Measurements from ENCODE around the gene CNKSR3.

Gene CNKSR3

GRCh38 chr6:154457046-154457713 lies 53.3 kb downstream of the CNKSR3 start:
- DNase-seq (ENCODE audit: low read depth), result no peak

GRCh38 chr6:154453329-154453728 lies 57.2 kb downstream of the CNKSR3 start:
- DNase-seq (ENCODE audit: low read depth), result no peak

GRCh38 chr6:154450498-154450897 lies 60.0 kb downstream of the CNKSR3 start:
- no peak for DNase-seq (ENCODE audit: low read depth)

GRCh38 chr6:154448448-154449096 lies 61.9 kb downstream of the CNKSR3 start:
- no peak for DNase-seq (ENCODE audit: low read depth)

- DNase-seq (ENCODE audit: low read depth), result no peak
These were observed 62.5 kb downstream of the CNKSR3 start for GRCh38 chr6:154447954-154448353.

GRCh38 chr6:154446984-154447383 lies 63.5 kb downstream of the CNKSR3 start:
- no peak for DNase-seq (ENCODE audit: low read depth)

GRCh38 chr6:154445417-154445816 lies 65.1 kb downstream of the CNKSR3 start:
- DNase-seq (ENCODE audit: low read depth), result no peak

GRCh38 chr6:154441995-154442310 lies 68.5 kb downstream of the CNKSR3 start:
- DNase-seq (ENCODE audit: low read depth), result no peak

- no peak for DNase-seq (ENCODE audit: low read depth)
These were observed 70.0 kb downstream of the CNKSR3 start for GRCh38 chr6:154440422-154441043.

- no peak for DNase-seq (ENCODE audit: low read depth)
These were observed 70.5 kb downstream of the CNKSR3 start for GRCh38 chr6:154440022-154440421.

- DNase-seq (ENCODE audit: low read depth), result no peak
These were observed 71.5 kb downstream of the CNKSR3 start for GRCh38 chr6:154438882-154439415.

- no peak for DNase-seq (ENCODE audit: low read depth)
These were observed 75.0 kb downstream of the CNKSR3 start for GRCh38 chr6:154435400-154435945.

GRCh38 chr6:154434662-154435061 lies 75.8 kb downstream of the CNKSR3 start:
- no peak for DNase-seq (ENCODE audit: low read depth)

GRCh38 chr6:154433477-154434241 lies 76.8 kb downstream of the CNKSR3 start:
- DNase-seq (ENCODE audit: low read depth), result no peak

GRCh38 chr6:154432533-154433476 lies 77.7 kb downstream of the CNKSR3 start:
- DNase-seq (ENCODE audit: low read depth), result no peak

GRCh38 chr6:154430481-154430919 lies 80.0 kb downstream of the CNKSR3 start:
- DNase-seq (ENCODE audit: low read depth), result no peak

- no peak for DNase-seq (ENCODE audit: low read depth)
These were observed 80.8 kb downstream of the CNKSR3 start for GRCh38 chr6:154429711-154430110.

GRCh38 chr6:154428897-154429296 lies 81.6 kb downstream of the CNKSR3 start:
- no peak for DNase-seq (ENCODE audit: low read depth)

- DNase-seq (ENCODE audit: low read depth), result no peak
These were observed 83.0 kb downstream of the CNKSR3 start for GRCh38 chr6:154427446-154427845.

- no peak for DNase-seq (ENCODE audit: low read depth)
These were observed 83.5 kb downstream of the CNKSR3 start for GRCh38 chr6:154426997-154427396.

GRCh38 chr6:154425034-154425433 lies 85.5 kb downstream of the CNKSR3 start:
- DNase-seq (ENCODE audit: low read depth), result no peak

Data from activated T-cell treated with anti-CD3 and anti-CD28 coated beads for 48 hours (primary cell).